Ovary (tissue), 3 donors: ENCODE measurements around the gene HOXD11.

ENCODE experiments used
- CTCF ChIP-seq, 3 donors: fragments of 450-650 bp in 2 of 3; fragments of 200-600 bp in 1 of 3; IDR thresholded peaks; one replicate each; pipeline versions ENCODE4 v1.5.1 to v1.8.0; 2016 to 2022; ENCODE audit warnings: antibody characterized with exemption in 3 of 3, mild to moderate bottlenecking in 1 of 3
- EP300 ChIP-seq: sonication (generic); formaldehyde crosslinking; IDR thresholded peaks from one replicate; pipeline ENCODE4 v1.6.1; 2017; ENCODE audit warnings: antibody characterized with exemption
- donor health status: DM: no; HTN: no; CAD: no.

- TF ChIP-seq CTCF (IDR thresholded peaks at IDR 0.05) (no peak), EP300 (no peak)
Measured at GRCh38 chr2:176068419-176068832, 38.7 kb upstream of the HOXD11 start.
